Endometrium (tissue), 2 donors: ENCODE measurements around the gene TAB2.

Experiments
- FAIRE-seq: peaks from 2 replicates; lab custom pipeline; 2012; peaks lifted over from hg19 to GRCh38; lab: Jason Lieb, UNC
- donor health status: control.
- donor health status: control.

TAB2 gene

DNA sequence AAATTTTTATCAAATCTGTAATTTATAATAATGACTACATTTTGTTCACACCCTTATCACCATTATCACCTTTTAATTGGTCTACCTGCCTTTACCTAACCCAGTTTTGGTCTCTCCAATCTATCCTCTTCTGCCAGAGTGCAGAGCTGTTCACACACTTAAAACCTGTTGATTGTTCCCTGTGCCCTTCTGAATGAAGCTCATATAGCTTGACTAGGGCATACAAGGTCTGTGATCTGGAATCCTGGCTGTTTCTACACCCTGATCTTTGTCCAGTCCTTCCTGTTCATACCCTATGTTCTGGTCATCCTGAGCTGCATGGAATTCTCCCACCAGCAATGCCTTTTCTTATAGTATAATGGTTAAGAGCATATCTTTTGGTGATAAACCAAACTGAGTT, 53.6 kb downstream of the TAB2 start:
- FAIRE-seq: no peak

DNA sequence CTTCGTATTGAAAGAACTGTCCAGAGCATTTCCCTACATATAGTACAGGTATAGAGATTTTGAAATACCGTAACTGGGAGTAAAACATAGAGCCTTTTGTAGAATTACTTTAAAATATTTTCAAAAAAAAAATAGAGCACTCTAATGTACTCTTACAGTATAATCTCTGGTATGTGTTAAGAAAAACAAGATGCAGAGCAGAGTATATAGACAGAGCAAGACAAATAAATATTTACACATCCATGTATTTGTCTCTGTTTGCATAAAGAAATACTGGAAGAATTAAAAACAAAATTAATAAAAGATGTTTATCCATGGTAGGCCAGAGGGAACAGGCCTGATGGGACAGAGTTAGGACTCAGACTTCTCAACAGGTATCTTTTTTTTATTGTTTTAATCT, 54.5 kb downstream of the TAB2 start:
- FAIRE-seq: no peak

DNA sequence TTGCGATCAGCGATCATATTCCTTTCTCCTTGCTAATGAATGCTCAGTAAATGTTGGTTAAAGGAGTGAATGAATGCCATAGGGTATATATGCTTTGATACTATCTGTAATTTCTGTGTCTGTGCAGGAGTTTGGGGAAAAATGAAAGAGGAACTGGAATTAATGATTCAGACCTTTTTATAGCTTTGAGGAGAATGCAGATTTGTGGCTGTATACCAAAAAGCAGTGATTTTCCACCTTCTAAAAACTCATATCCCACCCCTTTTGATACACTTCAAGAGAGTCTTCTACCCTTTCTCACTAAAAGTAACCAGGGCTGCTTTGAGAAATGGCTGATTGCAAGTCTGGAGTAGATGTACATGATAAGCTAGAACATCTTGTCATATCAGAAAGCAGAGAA, 56.0 kb downstream of the TAB2 start:
- no peak for FAIRE-seq

DNA sequence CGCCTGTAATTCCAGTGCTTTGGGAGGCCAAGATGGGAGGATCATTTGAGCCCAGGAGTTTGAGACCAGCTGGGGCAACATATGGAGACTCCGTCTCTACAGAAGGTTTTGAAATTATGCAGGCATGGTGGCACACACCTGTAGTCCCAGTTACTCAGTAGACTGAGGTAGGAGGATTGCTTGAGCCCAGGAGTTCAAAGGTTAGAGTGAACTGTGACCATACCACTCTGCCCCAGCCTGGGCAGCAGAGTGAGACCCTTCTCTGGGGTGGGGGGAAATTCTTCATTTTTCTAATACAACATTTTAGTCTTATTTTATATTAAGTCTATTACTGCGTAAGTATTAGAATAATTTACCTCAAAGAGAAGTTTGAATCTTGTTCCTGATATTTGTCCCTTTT, 62.5 kb downstream of the TAB2 start:
- FAIRE-seq: no peak

DNA sequence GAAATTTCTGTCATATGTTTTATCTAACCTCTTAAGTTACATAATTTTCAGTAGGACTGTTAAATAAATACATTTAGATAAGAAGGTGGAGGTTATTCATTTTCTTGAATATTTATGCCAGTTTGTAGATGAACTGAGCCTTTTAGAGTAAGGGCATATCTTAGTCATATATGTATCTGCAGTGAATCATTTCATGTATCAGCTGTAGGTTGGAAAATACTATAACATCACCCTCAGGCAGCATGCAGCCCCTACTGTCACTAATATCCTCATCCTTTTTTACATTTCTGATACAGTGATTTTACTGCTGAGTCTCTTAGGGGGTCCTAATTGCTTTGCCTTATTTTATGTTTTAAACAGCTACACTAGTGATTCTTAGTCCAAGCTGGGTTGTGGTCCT, 63.0 kb downstream of the TAB2 start:
- FAIRE-seq: no peak

DNA sequence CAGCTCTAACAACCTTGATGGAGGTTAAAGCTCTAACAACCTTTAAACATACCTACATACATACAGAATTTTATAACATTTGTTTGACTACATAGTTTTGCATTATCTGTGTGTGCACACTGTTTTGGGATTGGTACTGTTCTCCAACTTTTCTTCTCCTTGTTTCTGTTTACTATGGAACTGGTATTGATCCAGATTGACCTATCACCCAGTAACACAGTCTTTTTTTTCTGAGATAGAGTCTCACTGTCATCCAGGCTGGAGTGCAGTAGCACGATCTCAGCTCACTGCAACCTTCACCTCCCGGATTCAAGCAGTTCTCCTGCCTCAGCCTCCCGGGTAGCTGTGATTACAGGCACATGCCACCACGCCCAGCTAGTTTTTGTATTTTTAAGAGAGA, 65.9 kb downstream of the TAB2 start:
- FAIRE-seq: no peak

DNA sequence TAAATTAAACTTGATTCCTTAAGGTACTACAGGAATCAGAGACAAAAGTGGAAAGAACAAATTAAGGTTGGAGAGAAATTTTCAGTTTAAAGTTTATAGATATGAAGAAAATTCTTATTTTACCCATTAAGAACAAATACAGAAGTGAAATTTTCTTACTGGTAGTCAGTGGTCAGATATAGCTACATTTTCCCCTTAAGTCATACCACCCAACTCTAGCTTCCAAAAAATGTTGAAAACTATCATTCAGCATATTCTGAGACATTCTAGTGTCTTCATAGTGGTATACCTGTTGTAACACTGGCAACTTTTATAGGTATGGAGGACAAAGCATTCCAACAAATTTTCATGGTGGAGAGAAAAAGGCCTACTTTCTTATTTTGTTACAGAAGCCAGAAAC, 67.0 kb downstream of the TAB2 start:
- no peak for FAIRE-seq

DNA sequence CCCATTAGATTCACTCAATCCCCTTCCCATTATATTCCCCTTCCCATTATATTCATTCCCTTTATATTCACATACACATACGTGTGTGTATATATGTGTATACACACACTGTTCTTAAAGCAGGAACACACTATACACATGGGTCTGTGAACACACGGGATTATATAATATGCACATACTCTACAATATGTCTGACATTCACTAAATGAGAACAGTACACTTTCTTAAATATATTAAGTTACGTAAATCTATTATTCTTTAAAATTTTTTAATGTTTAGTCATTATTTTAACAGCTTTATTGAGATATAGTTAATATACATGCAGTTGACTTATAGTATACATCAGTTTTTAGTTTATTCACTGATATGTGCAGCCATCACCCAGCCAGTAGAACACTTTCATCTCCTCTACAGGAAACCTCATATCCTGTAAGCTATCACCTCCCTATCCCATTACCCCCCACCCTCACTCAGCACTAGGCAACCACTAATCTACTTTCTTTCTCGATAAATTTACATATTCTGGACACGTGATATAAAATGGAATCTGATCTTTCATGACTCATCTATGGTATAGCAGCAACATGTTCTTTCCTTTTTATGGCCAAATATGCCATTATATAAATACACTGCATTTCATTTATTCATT, 68.6 kb downstream of the TAB2 start:
- peak; percentile 15 for FAIRE-seq

DNA sequence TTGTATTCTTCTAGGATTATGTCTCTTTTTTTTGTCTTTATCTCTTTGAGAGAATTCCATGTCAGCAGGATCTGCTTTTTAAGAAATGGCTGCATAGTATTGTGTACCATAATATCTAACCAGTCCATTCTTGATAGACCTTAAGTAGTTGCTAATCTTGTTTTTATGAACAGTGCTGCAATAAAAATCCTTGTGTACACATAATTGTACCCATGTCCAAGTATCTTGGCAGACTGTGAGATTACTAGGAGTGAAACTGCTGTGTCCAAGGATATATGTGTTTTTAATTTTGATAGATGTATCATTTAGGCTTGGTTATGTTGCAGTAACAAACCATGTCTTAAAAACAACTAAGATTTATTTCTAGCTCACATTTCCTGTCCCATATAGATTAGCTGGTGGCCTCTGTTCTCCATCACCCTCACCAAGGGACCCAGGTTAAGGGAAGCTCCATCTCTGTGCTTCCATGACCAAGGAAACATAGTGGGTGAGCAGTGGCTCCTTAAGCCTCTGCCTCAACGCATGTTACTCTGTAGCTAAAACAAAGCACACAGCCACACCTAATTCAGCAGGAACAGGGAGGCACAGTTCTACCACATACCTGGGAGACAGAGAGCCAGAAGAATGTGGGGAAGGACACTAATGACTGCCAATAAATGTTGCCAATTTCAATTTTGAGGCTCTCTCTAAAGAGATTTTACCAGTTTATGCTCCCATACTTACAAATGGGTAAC, 70.4 kb downstream of the TAB2 start:
- no peak for FAIRE-seq

DNA sequence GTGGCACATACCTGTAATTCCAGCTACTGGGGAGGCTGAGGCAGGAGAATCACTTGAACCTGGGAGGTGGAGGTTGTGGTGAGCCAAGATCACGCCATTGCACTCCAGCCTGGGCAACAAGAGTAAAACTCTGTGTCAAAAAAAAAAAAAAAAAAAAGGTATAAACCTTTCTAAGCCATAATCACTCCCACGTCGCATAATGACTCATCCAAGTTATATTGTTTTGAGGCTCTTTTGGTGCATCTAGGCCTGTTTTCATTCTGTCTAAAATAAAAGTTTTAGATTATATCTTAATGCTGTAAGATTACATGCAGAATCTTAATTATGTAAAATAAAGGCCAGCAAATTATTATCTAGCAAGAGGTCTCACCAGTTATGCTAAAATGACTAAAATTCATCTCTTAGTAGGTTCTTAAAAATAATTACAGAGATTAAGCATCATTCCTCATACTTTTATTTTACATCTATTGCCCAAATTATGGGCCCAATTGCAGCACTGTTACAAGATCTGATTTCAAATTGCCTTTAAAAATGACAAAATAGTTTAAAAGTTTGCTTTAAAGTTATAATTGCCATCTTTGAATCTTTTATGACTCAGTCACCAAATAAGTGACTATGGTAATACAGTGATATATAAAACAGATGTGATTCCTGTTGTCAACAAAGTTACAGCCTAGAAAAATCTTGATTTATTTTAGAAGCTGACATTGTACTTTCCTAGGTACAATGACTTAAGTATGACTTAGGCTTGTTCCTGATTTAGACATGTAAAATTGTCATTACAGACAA, 72.2 kb downstream of the TAB2 start:
- peak; percentile 68 for FAIRE-seq

DNA sequence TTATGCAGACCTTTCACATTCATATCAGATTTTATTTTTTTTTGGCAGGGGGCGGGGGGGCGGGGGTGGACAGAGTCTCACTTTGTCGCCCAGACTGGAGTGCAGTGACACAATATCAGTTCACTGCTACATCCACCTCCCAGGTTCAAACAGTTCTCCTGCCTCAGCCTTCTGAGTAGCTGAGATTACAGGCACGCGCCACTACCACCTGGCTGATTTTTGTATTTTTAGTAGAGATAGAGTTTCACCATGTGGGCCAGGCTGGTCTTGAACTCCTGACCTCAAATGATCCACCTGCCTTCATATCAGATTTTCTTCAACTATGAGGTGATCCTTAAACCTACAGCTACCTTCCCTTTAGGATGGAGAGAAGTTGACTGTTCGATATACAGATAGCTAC, 74.6 kb downstream of the TAB2 start:
- no peak for FAIRE-seq

DNA sequence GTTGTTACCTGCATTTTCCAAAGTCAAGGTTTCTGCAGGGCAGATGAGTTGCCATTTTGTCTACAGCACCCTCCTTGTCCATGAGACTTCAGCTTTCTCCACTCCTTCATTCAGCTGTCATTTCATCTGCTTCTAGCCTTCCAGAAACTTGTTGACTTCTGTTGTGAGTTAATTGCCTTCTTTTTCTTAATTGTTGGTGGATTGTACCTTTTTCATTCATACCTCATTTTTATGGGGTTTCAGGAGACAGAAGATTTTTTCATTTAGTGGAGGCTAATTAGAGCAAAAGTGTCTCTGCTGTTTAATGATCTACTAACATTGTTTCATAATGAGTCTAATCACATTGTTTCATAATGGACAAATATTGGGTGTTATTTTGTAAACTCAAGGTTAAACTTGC, 75.0 kb downstream of the TAB2 start:
- FAIRE-seq: no peak

DNA sequence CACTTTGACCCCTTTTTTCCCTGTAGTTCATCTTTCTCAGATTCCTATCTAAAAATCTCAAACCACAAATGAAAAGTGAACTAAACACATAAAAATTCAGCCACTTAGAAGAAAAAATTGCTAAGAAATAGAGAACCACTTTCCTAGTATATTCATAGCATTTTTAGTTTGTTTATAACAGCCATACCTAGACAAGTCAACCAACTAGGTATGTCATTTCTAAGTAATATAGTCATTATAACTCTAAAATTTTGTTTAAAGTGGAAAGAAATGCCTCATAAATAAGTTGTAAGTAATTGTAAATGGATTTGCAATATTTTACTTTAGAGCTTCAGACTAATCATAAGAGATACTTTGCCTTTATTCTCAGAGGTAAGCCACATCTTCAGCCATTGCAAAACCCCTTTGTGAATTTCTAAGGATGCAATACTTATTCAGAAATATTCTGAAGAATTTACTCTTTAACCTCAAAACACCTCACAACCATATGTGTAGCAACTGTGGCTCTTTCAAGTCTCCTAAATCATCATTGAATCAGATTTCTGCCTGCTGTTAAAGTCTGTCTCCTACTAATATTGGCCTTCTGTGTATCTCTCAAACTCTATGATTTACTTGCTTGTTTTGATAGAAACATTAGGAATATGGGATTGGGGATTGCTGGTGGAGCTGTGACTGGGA, 75.6 kb downstream of the TAB2 start:
- FAIRE-seq: peak; percentile 69

DNA sequence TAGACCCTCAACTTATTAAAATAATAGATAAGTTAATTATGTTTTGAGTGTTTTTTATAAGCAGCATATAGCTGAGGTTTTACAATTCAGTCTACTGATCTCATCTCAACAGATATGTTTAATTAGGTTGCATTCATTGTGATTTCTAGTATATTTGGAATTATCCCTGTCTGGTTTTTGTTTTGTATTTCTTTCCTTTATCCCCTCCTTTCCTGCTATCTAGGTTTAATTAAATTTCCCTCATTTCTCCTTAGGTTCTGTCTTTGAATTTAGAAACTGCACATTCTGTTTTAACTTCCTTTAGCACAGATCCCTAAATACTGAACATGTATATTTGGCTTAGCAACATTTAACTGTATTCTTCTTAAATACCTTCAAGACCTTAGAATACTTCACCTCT, 77.7 kb downstream of the TAB2 start:
- no peak for FAIRE-seq

DNA sequence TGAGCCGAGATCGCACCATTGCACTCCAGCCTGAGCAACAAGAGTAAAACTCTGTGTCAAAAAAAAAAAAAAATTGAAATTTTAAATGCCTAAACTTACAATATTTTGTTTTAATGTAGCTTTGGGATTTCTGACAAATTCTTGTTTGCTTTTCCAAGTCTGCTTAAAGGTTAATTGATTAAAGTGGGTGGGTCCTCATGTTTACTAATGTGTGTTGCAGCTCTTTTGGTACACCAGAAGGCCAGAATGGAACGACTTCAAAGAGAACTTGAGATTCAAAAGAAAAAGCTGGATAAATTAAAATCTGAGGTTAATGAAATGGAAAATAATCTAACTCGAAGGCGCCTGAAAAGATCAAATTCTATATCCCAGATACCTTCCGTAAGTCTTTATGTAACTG, 79.9 kb downstream of the TAB2 start:
- no peak for FAIRE-seq

DNA sequence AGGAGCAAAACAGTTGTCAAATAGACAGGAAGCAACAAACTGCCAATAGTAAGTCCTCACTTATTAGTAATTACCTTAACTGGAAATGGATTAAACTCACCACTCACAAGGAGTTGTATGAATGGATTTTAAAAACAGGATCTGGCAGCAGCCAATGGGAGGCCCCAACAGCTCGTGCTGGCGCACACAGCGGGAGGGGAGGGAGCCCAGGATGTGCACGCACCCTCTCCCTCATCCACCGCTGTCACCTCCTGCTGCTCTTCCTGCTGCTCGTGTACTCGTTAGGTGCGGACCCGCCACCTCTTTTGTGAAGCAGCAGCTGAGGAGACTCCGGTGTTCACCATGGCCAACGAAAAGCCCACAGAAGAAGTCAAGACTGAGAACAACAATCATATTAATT, 82.5 kb downstream of the TAB2 start, which contains the start of gene SUMO4:
Gene SUMO4 (plus strand): TSS at position 213 of the 400 bp plus-strand sequence. CDS start 130 bp downstream, at position 343.
- no peak for FAIRE-seq

DNA sequence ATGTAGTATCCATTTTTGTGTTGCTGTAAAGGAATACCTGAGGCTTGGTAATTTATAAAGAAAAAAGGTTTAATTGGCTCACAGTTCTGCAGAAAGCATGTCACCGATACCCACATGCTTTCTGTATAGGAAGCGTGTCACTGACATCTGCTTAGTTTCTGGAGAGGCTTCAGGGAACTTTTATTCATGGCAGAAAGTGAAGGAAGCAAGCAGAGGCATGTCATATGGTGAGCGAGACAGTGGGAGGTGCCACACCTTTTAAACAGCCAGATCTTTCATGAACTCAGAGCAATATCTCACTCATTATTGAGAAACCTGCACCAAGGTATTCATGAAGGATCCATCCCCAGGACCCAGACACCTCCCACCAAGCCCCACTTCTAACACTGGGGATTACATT, 86.0 kb downstream of the TAB2 start:
- FAIRE-seq: no peak

DNA sequence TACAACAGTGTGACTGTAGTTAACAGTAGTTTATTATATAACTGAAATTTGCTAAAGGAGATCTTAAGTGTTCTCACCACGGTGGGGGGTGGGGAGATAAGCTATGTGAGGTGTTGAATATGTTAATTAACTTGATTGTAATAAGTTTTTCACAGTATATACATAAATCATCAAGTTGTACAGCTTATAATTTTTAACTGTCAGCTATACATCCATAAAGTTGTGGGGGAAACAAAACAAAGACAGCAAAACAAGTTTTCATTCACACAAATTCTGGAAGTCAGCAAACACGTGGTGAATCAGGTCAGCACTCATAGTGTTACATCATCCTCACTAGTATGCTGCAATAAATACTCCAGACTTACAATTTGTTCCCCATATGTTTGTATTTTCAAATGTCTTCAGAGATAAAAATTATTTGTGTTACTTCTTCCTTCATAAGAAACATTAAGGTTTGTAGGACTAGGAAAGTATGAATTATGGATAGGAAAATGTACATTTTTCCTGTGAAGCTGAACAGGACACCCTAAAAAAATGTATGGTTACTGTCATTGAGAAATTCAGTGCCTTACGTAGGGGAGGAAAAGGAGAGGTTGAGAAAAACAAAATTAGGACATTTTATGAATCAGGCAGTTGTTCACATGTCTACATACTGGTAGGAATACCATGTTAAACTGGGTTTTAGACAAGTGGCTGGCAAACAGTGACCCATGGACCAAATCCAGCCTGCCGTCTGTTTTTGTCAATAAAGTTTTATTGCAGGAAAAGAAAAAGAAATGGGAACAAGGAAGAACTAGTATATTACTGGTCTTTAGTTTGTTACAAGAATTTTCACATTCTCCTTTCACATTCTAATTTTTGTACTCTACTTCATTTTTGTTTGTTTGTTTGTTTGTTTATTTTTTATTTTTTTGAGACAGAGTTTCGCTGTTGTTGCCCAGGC, 88.6 kb downstream of the TAB2 start:
- FAIRE-seq: no peak

DNA sequence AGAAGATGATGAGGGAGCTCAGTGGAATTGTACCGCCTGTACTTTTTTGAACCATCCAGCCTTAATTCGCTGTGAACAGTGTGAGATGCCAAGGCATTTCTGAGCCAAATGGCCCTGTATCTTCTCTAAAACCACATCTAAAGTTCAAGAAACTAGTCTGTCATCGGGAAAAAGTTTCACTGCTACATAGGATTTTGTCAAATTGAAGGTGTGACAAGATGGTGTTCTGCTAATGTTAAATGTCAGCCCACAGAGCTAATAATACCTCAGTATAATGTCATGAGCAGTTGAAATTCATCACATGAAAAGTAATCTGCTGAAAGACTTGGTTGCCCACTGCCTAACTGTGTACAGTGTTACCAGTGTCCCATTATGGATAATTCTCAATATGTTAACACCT, 92.1 kb downstream of the TAB2 start:
- FAIRE-seq: no peak

DNA sequence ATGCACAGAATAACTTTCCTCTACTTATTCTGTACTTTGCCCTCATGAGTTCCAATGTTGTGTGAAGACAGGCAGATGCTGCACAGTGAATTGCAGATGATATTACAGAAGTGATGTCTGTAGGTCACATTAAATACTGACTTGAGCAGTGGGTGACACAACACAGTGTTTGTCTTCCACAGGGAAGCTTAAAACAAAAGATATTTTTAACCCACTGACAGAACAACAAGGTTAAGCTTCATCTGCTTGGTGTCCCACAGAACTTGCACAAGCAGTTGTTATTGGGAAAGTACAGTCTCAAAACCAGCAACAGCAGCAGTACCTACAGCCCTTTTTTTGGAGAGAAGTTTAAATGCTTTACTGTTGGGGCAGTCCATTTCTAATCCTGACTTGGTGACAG, 93.0 kb downstream of the TAB2 start:
- no peak for FAIRE-seq

DNA sequence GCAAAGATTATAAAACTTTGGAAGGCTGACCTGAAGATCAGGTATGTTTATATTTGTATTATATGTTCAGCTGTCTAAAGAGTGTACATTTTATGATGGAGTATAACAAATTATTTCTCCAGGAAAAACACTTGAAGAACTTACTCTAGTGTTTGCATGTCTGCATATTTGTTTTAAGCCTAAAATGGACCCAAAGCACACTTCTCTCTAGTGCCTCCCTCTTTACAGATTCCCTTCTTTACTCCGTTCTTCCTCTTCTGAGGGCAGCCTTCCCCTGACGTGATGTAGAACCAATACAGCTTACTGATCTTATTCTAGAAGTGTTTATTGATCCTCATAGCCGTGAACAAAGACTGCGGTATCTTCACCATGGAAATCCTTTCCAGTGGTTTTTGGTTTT, 96.5 kb downstream of the TAB2 start:
- no peak for FAIRE-seq

DNA sequence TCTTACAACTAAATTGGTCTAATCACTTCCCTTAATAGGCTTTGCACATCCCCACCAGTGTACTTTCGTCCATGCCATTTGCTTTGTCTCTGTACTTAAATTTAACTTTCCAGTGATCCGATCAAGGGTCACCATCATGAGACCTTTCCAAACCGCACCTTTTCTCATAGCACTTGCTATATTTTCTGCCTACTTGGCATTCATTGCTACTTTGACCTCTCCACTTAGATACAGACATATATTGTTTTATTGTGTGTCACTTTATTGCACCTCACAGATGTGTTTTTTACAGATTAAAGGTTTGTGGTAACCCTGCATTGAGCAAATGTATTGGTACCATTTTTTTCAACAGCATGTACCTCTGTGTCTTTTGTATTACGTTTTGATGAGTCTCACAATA, 97.3 kb downstream of the TAB2 start:
- no peak for FAIRE-seq
